Keratinocyte (primary cell): ENCODE results near the gene SYT2. TPM values are rescaled to one million over a fixed set of nuclear protein-coding genes. Genes with fewer than 3 reads are reported as not detected.
"Not testable (repeated sequence)": the region's sequence is repeated elsewhere in the genome, so short reads cannot be mapped to it uniquely, and the experiment has no call there.

Experiments
- DNase-seq: peaks from one replicate; pipeline ENCODE4 v3.0.0-alpha.2; 2011; ENCODE audit warnings: low read depth, missing footprints, low spot score
- FAIRE-seq: peaks from 2 replicates; lab custom pipeline; 2011; peaks lifted over from hg19 to GRCh38; lab: Jason Lieb, UNC
- H2AFZ ChIP-seq: 2 replicates; pipeline ENCODE4 v1.6.0; 2012; ENCODE audit warnings: low read length, control low read depth, inconsistent platforms; ENCODE audit not compliant: control insufficient read depth
- H3K27ac ChIP-seq: 2 replicates; pipeline ENCODE4 v1.5.1; 2011; ENCODE audit warnings: low read length; ENCODE audit not compliant: control insufficient read depth, insufficient read depth
- H3K27me3 ChIP-seq: 3 replicates; pipeline ENCODE4 v1.6.0; 2011; ENCODE audit warnings: low read length; ENCODE audit not compliant: control insufficient read depth, insufficient read depth; ENCODE audit errors: extremely low read depth
- H3K36me3 ChIP-seq, 2 experiments: 2 replicates in 1 of 2; 3 replicates in 1 of 2; pipeline ENCODE4 v1.5.1; 2011; ENCODE audit warnings: low read length in 2 of 2, mild to moderate bottlenecking in 1 of 2; ENCODE audit not compliant: control insufficient read depth in 2 of 2, insufficient read depth in 2 of 2; ENCODE audit errors: extremely low read depth in 1 of 2
- H3K4me1 ChIP-seq: 3 replicates; pipeline ENCODE4 v1.5.1; 2011; ENCODE audit warnings: low read length; ENCODE audit not compliant: control insufficient read depth, insufficient read depth; ENCODE audit errors: extremely low read depth
- H3K4me2 ChIP-seq: 3 replicates; pipeline ENCODE4 v1.6.0; 2011; ENCODE audit warnings: low read depth, low read length; ENCODE audit not compliant: control insufficient read depth, insufficient read depth; ENCODE audit errors: extremely low read depth
- H3K4me3 ChIP-seq, 3 experiments: fragments of 200-600 bp in 1 of 3; sonication (generic) in 1 of 3; 2 replicates in 2 of 3; 3 replicates in 1 of 3; pipeline ENCODE4 v1.5.1; 2011 to 2016; ENCODE audit warnings: low read length in 3 of 3, mild to moderate bottlenecking in 3 of 3, control low read depth in 2 of 3, inconsistent platforms in 1 of 3, low read depth in 1 of 3, mixed read lengths in 1 of 3, mixed run types in 1 of 3, moderate library complexity in 1 of 3; ENCODE audit not compliant: control insufficient read depth in 2 of 3, insufficient read depth in 2 of 3; ENCODE audit errors: extremely low read depth in 1 of 3
- H3K79me2 ChIP-seq: 2 replicates; pipeline ENCODE4 v1.6.0; 2012; ENCODE audit warnings: low read length; ENCODE audit not compliant: control insufficient read depth, insufficient read depth
- H3K9ac ChIP-seq: 3 replicates; pipeline ENCODE4 v1.6.0; 2011; ENCODE audit warnings: low read length; ENCODE audit not compliant: control insufficient read depth, insufficient read depth; ENCODE audit errors: extremely low read depth
- H3K9me1 ChIP-seq: 3 replicates; pipeline ENCODE4 v1.6.0; 2011; ENCODE audit warnings: low read length; ENCODE audit not compliant: control insufficient read depth, insufficient read depth; ENCODE audit errors: extremely low read depth
- H3K9me3 ChIP-seq: 2 replicates; pipeline ENCODE4 v1.5.1; 2012; ENCODE audit warnings: low read depth, low read length; ENCODE audit not compliant: control insufficient read depth
- H4K20me1 ChIP-seq: 3 replicates; pipeline ENCODE4 v1.6.0; 2011; ENCODE audit warnings: low read length; ENCODE audit not compliant: control insufficient read depth, insufficient read depth; ENCODE audit errors: extremely low read depth
- CTCF ChIP-seq, 3 experiments: IDR thresholded peaks in 1 of 3; conservative IDR thresholded peaks in 1 of 3; optimal IDR thresholded peaks in 1 of 3; 2 replicates in 2 of 3; 3 replicates in 1 of 3; pipeline versions ENCODE3 to v1.5.1; 2011; ENCODE audit warnings: low read length in 3 of 3, mild to moderate bottlenecking in 3 of 3, moderate library complexity in 2 of 3, control low read depth in 1 of 3, inconsistent platforms in 1 of 3; ENCODE audit not compliant: insufficient read depth in 2 of 3; ENCODE audit errors: extremely low read depth in 1 of 3
- EZH2 ChIP-seq: IDR thresholded peaks from one replicate; pipeline ENCODE4 v1.6.1; 2012; ENCODE audit warnings: inconsistent platforms, mild to moderate bottlenecking, low read length, moderate library complexity
- dilution Hi-C: fragments of 300-500 bp; cut with MboI; formaldehyde crosslinking; loops from one replicate; pipeline ENCODE4 v1.7.0; 2020; ENCODE audit warnings: low sequenced_read_pairs; ENCODE audit not compliant: extremely low pct_ligation_motif_present
- polyA plus RNA-seq, 5 experiments: library from polyadenylated mRNA; depleted of rRNA in 3 of 5; stranded (reverse) in 3 of 5; stranded (forward) in 1 of 5; unstranded in 1 of 5; fragments of >200 nt; gene quantifications; 1 replicate in 1 of 5; 2 replicates in 3 of 5; 3 replicates in 1 of 5; pipeline versions ENCODE4 v1.2.1 to v1.2.3, GENCODE V29; 2011 to 2012; ENCODE audit warnings: missing spikeins in 2 of 5, low read depth in 1 of 5, low replicate concordance in 1 of 5

Gene SYT2
- polyA plus RNA-seq, 1 donor (not counting 4 experiments of a cell fraction or from before 2014, with no cell fraction given), result not detected

- DNase-seq, H3K27me3 ChIP-seq, H3K36me3 ChIP-seq, dilution Hi-C loops, H3K9me1 ChIP-seq, H3K9ac ChIP-seq, FAIRE-seq, H3K9me3 ChIP-seq, H3K4me3 ChIP-seq, H3K27ac ChIP-seq, H2AFZ ChIP-seq, H3K79me2 ChIP-seq, H4K20me1 ChIP-seq, H3K4me2 ChIP-seq: not testable (repeated sequence)
- TF ChIP-seq CTCF (optimal IDR thresholded peaks at IDR 0.05 in 1 of 3, IDR thresholded peaks at IDR 0.05 in 1 of 3, conservative IDR thresholded peaks at IDR 0.05 in 1 of 3; ENCODE audit: extremely low read depth in 1 of 3, insufficient read depth in 2 of 3, low read length in 3 of 3), result peak in 1 of 3 experiments; percentile 10
- peaks cover 13% of the 10 kb centered on the region for H3K4me1 ChIP-seq
These were observed 95.7 kb downstream of the SYT2 start for GRCh38 chr1:202614363-202615207.

DNA sequence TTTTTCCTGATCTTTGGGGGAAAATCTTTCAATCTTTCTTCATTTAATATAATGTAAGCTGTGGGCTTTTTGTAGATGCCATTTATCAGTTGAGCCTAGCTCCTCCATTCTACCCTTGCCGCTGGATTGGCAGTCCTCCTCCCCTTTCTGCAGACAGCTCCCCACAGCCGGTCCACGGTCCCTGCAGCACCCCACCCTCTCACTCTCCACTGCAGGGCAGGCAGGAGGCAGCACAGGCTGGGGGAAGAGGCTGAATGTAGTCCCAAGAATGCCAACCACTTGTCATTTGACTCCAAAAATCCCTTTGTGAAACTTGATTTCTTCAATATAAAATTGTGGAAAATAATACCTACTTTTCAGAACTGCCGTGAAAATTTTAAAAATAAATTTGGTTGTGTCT, 96.7 kb downstream of the SYT2 start:
- no peaks in the 10 kb centered on the region for H3K9me1 ChIP-seq
- no peaks in the 10 kb centered on the region for H3K27me3 ChIP-seq
- no peaks in the 10 kb centered on the region for H4K20me1 ChIP-seq
- FAIRE-seq (no peak), DNase-seq (no peak)
- no peak overlapping the region for H3K4me3 ChIP-seq
- peaks cover 10% of the 10 kb centered on the region for H3K4me1 ChIP-seq
- TF ChIP-seq EZH2 (no peak), CTCF (optimal IDR thresholded peaks at IDR 0.05 in 1 of 3, IDR thresholded peaks at IDR 0.05 in 1 of 3, conservative IDR thresholded peaks at IDR 0.05 in 1 of 3; ENCODE audit: extremely low read depth in 1 of 3, insufficient read depth in 2 of 3, low read length in 3 of 3) (no peak)
- no peak overlapping the region for H3K27ac ChIP-seq
- no peaks in the 10 kb centered on the region for H3K79me2 ChIP-seq
- H3K36me3 ChIP-seq, result no peaks in the 10 kb centered on the region
- H2AFZ ChIP-seq, result no peak overlapping the region
- H3K4me2 ChIP-seq, result no peak overlapping the region
- H3K9ac ChIP-seq, result no peak overlapping the region
- dilution Hi-C loops, result no loop called here
- no peaks in the 10 kb centered on the region for H3K9me3 ChIP-seq

GRCh38 chr1:202612036-202612435, 98.2 kb downstream of the SYT2 start:
- H3K9ac ChIP-seq, H3K27me3 ChIP-seq, H3K27ac ChIP-seq, H4K20me1 ChIP-seq, H3K36me3 ChIP-seq, DNase-seq, dilution Hi-C loops, H3K4me3 ChIP-seq, H3K79me2 ChIP-seq, H3K9me3 ChIP-seq, H2AFZ ChIP-seq, FAIRE-seq, H3K4me1 ChIP-seq, H3K4me2 ChIP-seq, H3K9me1 ChIP-seq: not testable (repeated sequence)
